ENCODE data around the gene SEC24D.

DNA sequence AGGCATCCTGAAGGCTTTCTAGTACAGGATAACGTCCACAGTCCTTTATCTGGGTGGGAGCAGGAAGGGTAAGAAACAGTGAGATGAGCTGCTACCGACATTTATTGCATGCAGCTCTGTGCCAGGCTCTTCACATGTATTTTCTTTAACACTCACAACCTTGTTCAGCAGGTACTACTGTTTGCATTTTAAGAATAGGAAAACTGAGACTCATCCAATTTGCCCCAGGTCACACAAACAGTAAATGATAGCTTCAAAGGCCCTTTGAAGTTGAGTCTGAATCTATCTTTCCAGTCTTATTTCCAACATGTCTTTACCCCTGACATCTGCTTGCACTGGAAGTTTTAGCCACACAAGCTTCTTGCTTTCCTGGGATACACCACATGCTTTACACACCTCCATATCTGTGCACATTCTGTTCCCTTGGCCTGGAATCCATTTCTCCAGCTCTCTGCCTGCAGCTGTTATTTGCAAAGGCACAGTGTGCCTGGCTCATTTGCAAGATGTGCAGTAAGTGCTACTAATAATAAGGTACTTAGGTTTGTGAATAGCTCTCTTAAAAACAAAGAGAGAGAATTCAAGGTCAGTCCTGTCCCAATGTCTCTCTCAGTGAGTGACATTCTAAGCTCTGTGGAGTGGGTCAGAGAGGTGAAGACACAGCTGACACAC lies 89.5 kb downstream of the SEC24D start:
- no peak for TF ChIP-seq POLR2A (IDR thresholded peaks at IDR 0.05; ENCODE audit: control extremely low read depth in 1 of 2, low read depth in 2 of 2, low read length in 2 of 2)
- TF ChIP-seq, protein P1, sequence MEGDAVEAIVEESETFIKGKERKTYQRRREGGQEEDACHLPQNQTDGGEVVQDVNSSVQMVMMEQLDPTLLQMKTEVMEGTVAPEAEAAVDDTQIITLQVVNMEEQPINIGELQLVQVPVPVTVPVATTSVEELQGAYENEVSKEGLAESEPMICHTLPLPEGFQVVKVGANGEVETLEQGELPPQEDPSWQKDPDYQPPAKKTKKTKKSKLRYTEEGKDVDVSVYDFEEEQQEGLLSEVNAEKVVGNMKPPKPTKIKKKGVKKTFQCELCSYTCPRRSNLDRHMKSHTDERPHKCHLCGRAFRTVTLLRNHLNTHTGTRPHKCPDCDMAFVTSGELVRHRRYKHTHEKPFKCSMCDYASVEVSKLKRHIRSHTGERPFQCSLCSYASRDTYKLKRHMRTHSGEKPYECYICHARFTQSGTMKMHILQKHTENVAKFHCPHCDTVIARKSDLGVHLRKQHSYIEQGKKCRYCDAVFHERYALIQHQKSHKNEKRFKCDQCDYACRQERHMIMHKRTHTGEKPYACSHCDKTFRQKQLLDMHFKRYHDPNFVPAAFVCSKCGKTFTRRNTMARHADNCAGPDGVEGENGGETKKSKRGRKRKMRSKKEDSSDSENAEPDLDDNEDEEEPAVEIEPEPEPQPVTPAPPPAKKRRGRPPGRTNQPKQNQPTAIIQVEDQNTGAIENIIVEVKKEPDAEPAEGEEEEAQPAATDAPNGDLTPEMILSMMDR (IDR thresholded peaks at IDR 0.05; ENCODE audit: control extremely low read depth in 1 of 3, insufficient read depth in 1 of 3, low read depth in 1 of 3, low read length in 3 of 3): no peak
